Endothelial cell of umbilical vein (primary cell): ENCODE measurements around the gene TPK1. TPM values are rescaled to one million over a fixed set of nuclear protein-coding genes. Genes with fewer than 3 reads are reported as not detected.
A peak's percentile ranks its signal among the peaks of the same experiment; 100 is the strongest.

ENCODE experiments used
- BruUV-seq: library from RNA; stranded (reverse); fragments of 400-500 nt; replicated peaks from 2 replicates; lab custom pipeline; 2021; lab: Mats Ljungman, UMichigan
- CTCF ChIA-PET: fragments of 300-600, 350-600 bp; sonication (Branson Sonifier 250); formaldehyde crosslinking; loops from one replicate; lab custom pipeline; 2021; ENCODE audit warnings: antibody characterized with exemption, inconsistent platforms; lab: Charles Lee
- POLR2A ChIA-PET: fragments of 300-600, 350-600 bp; sonication (Branson Sonifier 250); formaldehyde crosslinking; loops from one replicate; lab custom pipeline; 2021; ENCODE audit warnings: antibody characterized with exemption, inconsistent platforms; lab: Charles Lee
- DNase-seq: peaks from one replicate; pipeline ENCODE4 v3.0.0-alpha.2; 2011; ENCODE audit warnings: low read depth, low spot score
- FAIRE-seq: peaks from 2 replicates; lab custom pipeline; 2011; peaks lifted over from hg19 to GRCh38; lab: Jason Lieb, UNC
- H2AFZ ChIP-seq: 2 replicates; pipeline ENCODE4 v1.6.0; 2012; ENCODE audit warnings: low read depth, low read length, control low read depth, inconsistent platforms
- H3K27ac ChIP-seq: 2 replicates; pipeline ENCODE4 v1.5.1; 2011; ENCODE audit warnings: low read depth, mild to moderate bottlenecking, control low read depth, low read length, moderate library complexity; ENCODE audit not compliant: insufficient read depth
- H3K27me3 ChIP-seq, 2 experiments: 2 replicates each; pipeline versions ENCODE4 v1.6.0 to v1.6.1; 2011; ENCODE audit warnings: low read length in 2 of 2, mixed read lengths in 1 of 2; ENCODE audit not compliant: control insufficient read depth in 2 of 2, insufficient read depth in 2 of 2
- H3K36me3 ChIP-seq, 2 experiments: 2 replicates in 1 of 2; 3 replicates in 1 of 2; pipeline ENCODE4 v1.5.1; 2011; ENCODE audit warnings: low read length in 2 of 2, mild to moderate bottlenecking in 1 of 2, moderate library complexity in 1 of 2; ENCODE audit not compliant: control insufficient read depth in 2 of 2, insufficient read depth in 2 of 2; ENCODE audit errors: extremely low read depth in 1 of 2
- H3K4me1 ChIP-seq: 3 replicates; pipeline ENCODE4 v1.5.1; 2011; ENCODE audit warnings: mild to moderate bottlenecking, low read length; ENCODE audit not compliant: control insufficient read depth, insufficient read depth; ENCODE audit errors: extremely low read depth
- H3K4me2 ChIP-seq: 2 replicates; pipeline ENCODE4 v1.6.1; 2011; ENCODE audit warnings: low read length, control low read depth, mixed read lengths; ENCODE audit not compliant: insufficient read depth
- H3K4me3 ChIP-seq, 3 experiments: fragments of 200-600 bp in 1 of 3; sonication (generic), shearing (Covaris generic) in 1 of 3; replicated peaks in 1 of 3; 2 replicates each; pipeline ENCODE4 v1.5.1; 2011 to 2016; ENCODE audit warnings: control low read depth in 3 of 3, low read length in 3 of 3, mild to moderate bottlenecking in 2 of 3, inconsistent platforms in 1 of 3, low read depth in 1 of 3, moderate library complexity in 1 of 3; ENCODE audit not compliant: insufficient read depth in 1 of 3
- H3K79me2 ChIP-seq: 2 replicates; pipeline ENCODE4 v1.6.0; 2012; ENCODE audit warnings: low read length, inconsistent platforms; ENCODE audit not compliant: control insufficient read depth, insufficient read depth
- H3K9ac ChIP-seq: replicated peaks from 2 replicates; pipeline ENCODE3; 2011; ENCODE audit warnings: low read length, control low read depth; ENCODE audit not compliant: insufficient read depth; ENCODE audit errors: extremely low read depth
- H3K9me1 ChIP-seq: replicated peaks from 3 replicates; pipeline ENCODE4 v1.6.0; 2011; ENCODE audit warnings: mild to moderate bottlenecking, low read length; ENCODE audit not compliant: control insufficient read depth, insufficient read depth; ENCODE audit errors: extremely low read depth
- H3K9me3 ChIP-seq: replicated peaks from 2 replicates; pipeline ENCODE4 v1.5.1; 2012; ENCODE audit warnings: low read length, inconsistent platforms; ENCODE audit not compliant: control insufficient read depth, insufficient read depth
- H4K20me1 ChIP-seq: replicated peaks from 2 replicates; pipeline ENCODE3; 2011; ENCODE audit warnings: mild to moderate bottlenecking, low read length; ENCODE audit not compliant: control insufficient read depth, insufficient read depth; ENCODE audit errors: extremely low read depth
- EZH2 ChIP-seq: IDR thresholded peaks from 2 replicates; pipeline ENCODE4 v1.6.1; 2012; ENCODE audit warnings: borderline replicate concordance, low read depth, mild to moderate bottlenecking, moderate library complexity, low read length, inconsistent platforms; ENCODE audit not compliant: severe bottlenecking
- MYC ChIP-seq: IDR thresholded peaks from one replicate; pipeline ENCODE4 v1.6.1; 2011; ENCODE audit warnings: mild to moderate bottlenecking, low read depth, low read length
- POLR2A ChIP-seq: IDR thresholded peaks from 2 replicates; pipeline ENCODE4 v1.6.1; 2012; ENCODE audit warnings: low read depth, mild to moderate bottlenecking, control low read depth, low read length
- dilution Hi-C: fragments of 300-500 bp; cut with MboI; formaldehyde crosslinking; loops from one replicate; pipeline ENCODE4 v1.15.0; 2019; ENCODE audit warnings: low sequenced_read_pairs; ENCODE audit not compliant: extremely low pct_ligation_motif_present
- intact Hi-C: fragments of 100-400 bp; cut with micrococcal nuclease; formaldehyde crosslinking; loops from one replicate; pipeline ENCODE4 v1.10.0; 2022
- polyA plus RNA-seq, 4 experiments: library from polyadenylated mRNA; depleted of rRNA in 3 of 4; stranded (reverse) in 3 of 4; unstranded in 1 of 4; fragments of >200 nt; gene quantifications; 2 replicates each; pipeline versions ENCODE4 v1.2.1 to v1.2.3, GENCODE V29; 2011 to 2012; ENCODE audit warnings: missing spikeins in 1 of 4
- total RNA-seq: library from RNA; stranded (reverse); gene quantifications from 2 replicates; pipeline ENCODE4 v1.2.3, GENCODE V29; 2021
- TF ChIP-seq, protein P1 (sequence below), 2 donors: IDR thresholded peaks; 1 replicate in 1 of 2; 2 replicates in 1 of 2; pipeline ENCODE4 v1.5.1; 2011; ENCODE audit warnings: low read length in 2 of 2, mild to moderate bottlenecking in 2 of 2, moderate library complexity in 2 of 2, control low read depth in 1 of 2, inconsistent platforms in 1 of 2, low read depth in 1 of 2; ENCODE audit not compliant: insufficient read depth in 1 of 2; ENCODE audit errors: extremely low read depth in 1 of 2
- TF ChIP-seq, protein P2 (sequence below): IDR thresholded peaks from 2 replicates; pipeline ENCODE4 v1.6.1; 2011; ENCODE audit not compliant: insufficient read depth, insufficient read length

TPK1 gene
- total and polyA plus RNA-seq, 2 donors (not counting 3 experiments of a cell fraction or from before 2014, with no cell fraction given), result 7.5 to 9.3 TPM

DNA sequence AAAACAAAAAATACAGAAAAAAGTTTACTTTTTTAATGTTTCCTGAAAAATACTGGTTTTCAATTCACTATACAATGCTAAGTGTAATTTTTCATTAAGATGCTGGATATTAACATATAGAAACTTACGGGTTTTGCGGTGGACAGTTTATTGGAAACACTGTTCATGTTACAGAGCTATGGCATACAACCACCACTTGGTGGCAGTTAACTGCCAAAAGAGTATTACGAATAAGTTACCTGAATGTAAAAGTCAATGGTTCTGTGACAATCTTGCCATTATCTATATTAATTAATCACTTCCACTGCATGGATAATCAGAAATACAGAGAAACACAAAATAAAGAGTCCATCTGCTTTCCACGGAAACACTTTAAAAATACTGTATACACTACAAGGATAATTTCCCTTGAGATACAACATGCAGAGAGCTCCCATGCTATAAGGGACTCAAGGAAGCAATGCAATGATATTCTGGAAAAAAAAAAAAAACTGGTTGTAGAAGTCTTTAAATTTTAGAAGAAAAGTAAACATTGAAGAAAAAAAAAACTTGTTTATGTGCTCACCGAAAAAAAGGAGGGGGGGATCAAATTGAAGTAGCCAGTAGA lies 97.0 kb downstream of the TPK1 start:
- H3K4me3 ChIP-seq, result no peak overlapping the region
- H3K27ac ChIP-seq, result no peak overlapping the region
- peak; percentile 63 for DNase-seq
- H3K4me2 ChIP-seq, result peak overlapping the region; percentile 62
- CTCF ChIA-PET, result interaction anchor here (0.6 to 3.6 kb wide), 36 partner anchors 9 to 298 kb away, joined by 3 to 76 read pairs (median 5); partner anchors contain the start of gene TPK1
- no peaks in the 10 kb centered on the region for H3K27me3 ChIP-seq
- H2AFZ ChIP-seq, result no peak overlapping the region
- no peaks in the 10 kb centered on the region for H3K9me3 ChIP-seq
- no peaks in the 10 kb centered on the region for H3K4me1 ChIP-seq
- POLR2A ChIA-PET, result no interaction called here
- H4K20me1 ChIP-seq, result no peaks in the 10 kb centered on the region
- FAIRE-seq, result peak; percentile 62
- no peaks in the 10 kb centered on the region for H3K9me1 ChIP-seq
- intact Hi-C loops (loop anchor here (1.0 to 10.0 kb wide), 4 partner anchors 48 to 224 kb away; no protein-coding TSS in a partner anchor), dilution Hi-C loops (no loop called here)
- TF ChIP-seq EZH2 (no peak), POLR2A (no peak), MYC (no peak)
- TF ChIP-seq, protein P1, sequence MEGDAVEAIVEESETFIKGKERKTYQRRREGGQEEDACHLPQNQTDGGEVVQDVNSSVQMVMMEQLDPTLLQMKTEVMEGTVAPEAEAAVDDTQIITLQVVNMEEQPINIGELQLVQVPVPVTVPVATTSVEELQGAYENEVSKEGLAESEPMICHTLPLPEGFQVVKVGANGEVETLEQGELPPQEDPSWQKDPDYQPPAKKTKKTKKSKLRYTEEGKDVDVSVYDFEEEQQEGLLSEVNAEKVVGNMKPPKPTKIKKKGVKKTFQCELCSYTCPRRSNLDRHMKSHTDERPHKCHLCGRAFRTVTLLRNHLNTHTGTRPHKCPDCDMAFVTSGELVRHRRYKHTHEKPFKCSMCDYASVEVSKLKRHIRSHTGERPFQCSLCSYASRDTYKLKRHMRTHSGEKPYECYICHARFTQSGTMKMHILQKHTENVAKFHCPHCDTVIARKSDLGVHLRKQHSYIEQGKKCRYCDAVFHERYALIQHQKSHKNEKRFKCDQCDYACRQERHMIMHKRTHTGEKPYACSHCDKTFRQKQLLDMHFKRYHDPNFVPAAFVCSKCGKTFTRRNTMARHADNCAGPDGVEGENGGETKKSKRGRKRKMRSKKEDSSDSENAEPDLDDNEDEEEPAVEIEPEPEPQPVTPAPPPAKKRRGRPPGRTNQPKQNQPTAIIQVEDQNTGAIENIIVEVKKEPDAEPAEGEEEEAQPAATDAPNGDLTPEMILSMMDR (IDR thresholded peaks at IDR 0.05; ENCODE audit: extremely low read depth in 1 of 2, insufficient read depth in 1 of 2, low read depth in 1 of 2, low read length in 2 of 2), result peak; percentile 40 to 61
- TF ChIP-seq, protein P2, sequence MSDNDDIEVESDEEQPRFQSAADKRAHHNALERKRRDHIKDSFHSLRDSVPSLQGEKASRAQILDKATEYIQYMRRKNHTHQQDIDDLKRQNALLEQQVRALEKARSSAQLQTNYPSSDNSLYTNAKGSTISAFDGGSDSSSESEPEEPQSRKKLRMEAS, result no peak
- H3K9ac ChIP-seq, result no peak overlapping the region
- no TSS peak for BruUV-seq
- H3K36me3 ChIP-seq, result no peaks in the 10 kb centered on the region
- no peaks in the 10 kb centered on the region for H3K79me2 ChIP-seq
